Mesenchymal stem cell (in vitro differentiated cells and primary cell): ENCODE data around the gene PLD1.

Experiments
- DNase-seq: peaks from one replicate; pipeline ENCODE4 v3.0.0-alpha.2; 2013
- H2AFZ ChIP-seq: one replicate; pipeline ENCODE4 v1.6.1; 2013; ENCODE audit warnings: low read depth, mild to moderate bottlenecking, control low read depth, inconsistent platforms, low read length, moderate library complexity
- H2AK5ac ChIP-seq: 2 replicates; pipeline ENCODE4 v1.6.1; 2013; ENCODE audit warnings: low read length, moderate library complexity, mild to moderate bottlenecking, inconsistent platforms; ENCODE audit not compliant: severe bottlenecking
- H2BK120ac ChIP-seq: one replicate; pipeline ENCODE4 v1.6.1; 2013; ENCODE audit warnings: low read depth, mild to moderate bottlenecking, inconsistent platforms, low read length, moderate library complexity
- H2BK12ac ChIP-seq, 2 experiments: one replicate each; pipeline ENCODE4 v1.6.1; 2013; ENCODE audit warnings: inconsistent platforms in 2 of 2, low read length in 2 of 2, mild to moderate bottlenecking in 2 of 2, moderate library complexity in 2 of 2, control low read depth in 1 of 2
- H2BK15ac ChIP-seq: one replicate; pipeline ENCODE4 v1.6.1; 2013; ENCODE audit warnings: mild to moderate bottlenecking, low read depth, inconsistent platforms; ENCODE audit not compliant: poor library complexity, severe bottlenecking
- H2BK5ac ChIP-seq: 2 replicates; pipeline ENCODE4 v1.6.1; 2013; ENCODE audit warnings: low read depth, mild to moderate bottlenecking, low read length, control low read depth, inconsistent platforms; ENCODE audit not compliant: poor library complexity, severe bottlenecking
- H3K14ac ChIP-seq, 2 experiments: one replicate each; pipeline ENCODE4 v1.6.1; 2013; ENCODE audit warnings: inconsistent platforms in 2 of 2, low read length in 2 of 2, control low read depth in 1 of 2, mild to moderate bottlenecking in 1 of 2, moderate library complexity in 1 of 2
- H3K18ac ChIP-seq, 2 experiments: one replicate each; pipeline ENCODE4 v1.6.1; 2013; ENCODE audit warnings: inconsistent platforms in 2 of 2, low read length in 2 of 2, control low read depth in 1 of 2, low read depth in 1 of 2, mild to moderate bottlenecking in 1 of 2
- H3K23ac ChIP-seq, 2 experiments: one replicate each; pipeline ENCODE4 v1.6.1; 2013; ENCODE audit warnings: inconsistent platforms in 2 of 2, low read length in 2 of 2, mild to moderate bottlenecking in 2 of 2, moderate library complexity in 2 of 2, control low read depth in 1 of 2
- H3K27ac ChIP-seq: 2 replicates; pipeline ENCODE4 v1.5.1; 2013; ENCODE audit warnings: mild to moderate bottlenecking, moderate library complexity, low read length, control low read depth, inconsistent platforms; ENCODE audit not compliant: poor library complexity, severe bottlenecking
- H3K27me3 ChIP-seq, 2 experiments: 2 replicates each; pipeline versions ENCODE4 v1.6.1 to v1.7.0; 2013; ENCODE audit warnings: low read length in 2 of 2, mild to moderate bottlenecking in 2 of 2, moderate library complexity in 2 of 2, control low read depth in 1 of 2, inconsistent platforms in 1 of 2; ENCODE audit not compliant: control insufficient read depth in 1 of 2, insufficient read depth in 1 of 2
- H3K36me3 ChIP-seq, 2 experiments: 2 replicates each; pipeline versions ENCODE4 v1.6.1 to v1.7.0; 2013; ENCODE audit warnings: low read length in 2 of 2, control low read depth in 1 of 2, inconsistent platforms in 1 of 2, low read depth in 1 of 2, mild to moderate bottlenecking in 1 of 2; ENCODE audit not compliant: insufficient read depth in 2 of 2, control insufficient read depth in 1 of 2
- H3K4ac ChIP-seq, 2 experiments: one replicate each; pipeline ENCODE4 v1.6.1; 2013; ENCODE audit warnings: inconsistent platforms in 2 of 2, low read length in 2 of 2, mild to moderate bottlenecking in 2 of 2, moderate library complexity in 2 of 2, control low read depth in 1 of 2, low read depth in 1 of 2
- H3K4me1 ChIP-seq: 2 replicates; pipeline ENCODE4 v1.6.1; 2013; ENCODE audit warnings: low read depth, low read length, control low read depth; ENCODE audit not compliant: control insufficient read depth, insufficient read depth
- H3K4me2 ChIP-seq: 2 replicates; pipeline ENCODE4 v1.6.1; 2013; ENCODE audit warnings: low read length, mild to moderate bottlenecking, inconsistent platforms; ENCODE audit not compliant: poor library complexity, severe bottlenecking
- H3K4me3 ChIP-seq, 2 experiments: 2 replicates each; pipeline versions ENCODE4 v1.5.1 to v1.7.0; 2013; ENCODE audit warnings: low read length in 2 of 2, mild to moderate bottlenecking in 2 of 2, control low read depth in 1 of 2, low read depth in 1 of 2; ENCODE audit not compliant: insufficient read depth in 1 of 2
- H3K79me1 ChIP-seq: replicated peaks from 2 replicates; pipeline ENCODE4 v1.6.1; 2013; ENCODE audit warnings: mild to moderate bottlenecking, control low read depth, low read length, inconsistent platforms; ENCODE audit not compliant: poor library complexity, severe bottlenecking
- H3K9ac ChIP-seq: 2 replicates; pipeline ENCODE4 v1.7.0; 2013; ENCODE audit warnings: mild to moderate bottlenecking, low read length, moderate library complexity
- H3K9me3 ChIP-seq: 2 replicates; pipeline ENCODE4 v1.7.0; 2013; ENCODE audit warnings: mild to moderate bottlenecking, low read length; ENCODE audit not compliant: control insufficient read depth
- H4K8ac ChIP-seq: one replicate; pipeline ENCODE4 v1.6.1; 2013; ENCODE audit warnings: inconsistent platforms, mild to moderate bottlenecking, low read length, moderate library complexity
- H4K91ac ChIP-seq: one replicate; pipeline ENCODE4 v1.6.1; 2013; ENCODE audit warnings: mild to moderate bottlenecking, low read length, inconsistent platforms
- WGBS: methylation state at CpG from one replicate; pipeline ENCODE4 v1.1.7; 2013; ENCODE audit warnings: mixed read lengths; 5-methylcytosine and 5-hydroxymethylcytosine counted together

Gene PLD1

GRCh38 chr3:171711461-171712170 is 98.7 kb downstream of the PLD1 start:
- H4K8ac ChIP-seq, result no peak overlapping the region
- H2AFZ ChIP-seq, result no peak overlapping the region
- WGBS, result no CpG with 5 or more reads among the region's 3 CpGs

GRCh38 chr3:171710359-171710758 is 99.9 kb downstream of the PLD1 start:
- H3K4me2 ChIP-seq, result no peak overlapping the region
- no peak overlapping the region for H2AFZ ChIP-seq
- no peaks in the 10 kb centered on the region for H3K27me3 ChIP-seq
- 94% methylated on average over 17 of the region's 17 CpGs for WGBS
- peaks cover 5% of the 10 kb centered on the region for H3K9me3 ChIP-seq
- H2BK12ac ChIP-seq, result no peak overlapping the region
- H4K8ac ChIP-seq, result no peak overlapping the region
- H3K4me3 ChIP-seq, result no peak overlapping the region
- no peak overlapping the region for H2AK5ac ChIP-seq
- H2BK5ac ChIP-seq, result no peak overlapping the region
- H3K79me1 ChIP-seq, result no peaks in the 10 kb centered on the region
- H3K4ac ChIP-seq, result no peak overlapping the region
- peaks cover 2% of the 10 kb centered on the region for H3K4me1 ChIP-seq
- peak overlapping the region; percentile 11 for H4K91ac ChIP-seq
- no peak overlapping the region for H2BK15ac ChIP-seq
- no peak overlapping the region for H3K23ac ChIP-seq
- no peak for DNase-seq
- no peak overlapping the region for H3K18ac ChIP-seq
- H3K9ac ChIP-seq, result no peak overlapping the region
- no peak overlapping the region for H3K14ac ChIP-seq
- peaks cover 9 to 13% of the 10 kb centered on the region in 2 experiments for H3K36me3 ChIP-seq
- H2BK120ac ChIP-seq, result no peak overlapping the region
- no peak overlapping the region for H3K27ac ChIP-seq

More at GRCh38 chr3:171711461-171712170, 98.7 kb downstream of the PLD1 start:
- Histone ChIP-seq H3K4me1 (peaks cover 2% of the 10 kb centered on the region), H3K79me1 (no peaks in the 10 kb centered on the region), H4K91ac (no peak overlapping the region), H3K4me2 (no peak overlapping the region), H3K27ac (no peak overlapping the region), H2BK12ac (peak overlapping the region in 1 of 2 experiments; percentile 95), H3K23ac (no peak overlapping the region), H3K27me3 (no peaks in the 10 kb centered on the region), H2AK5ac (no peak overlapping the region), H3K9ac (no peak overlapping the region), H3K4me3 (no peak overlapping the region), H3K9me3 (peaks cover 18% of the 10 kb centered on the region), H3K18ac (peak overlapping the region; percentile 58 to 70), H3K36me3 (peaks cover 9 to 13% of the 10 kb centered on the region in 2 experiments), H3K4ac (no peak overlapping the region), H3K14ac (no peak overlapping the region), H2BK15ac (no peak overlapping the region), H2BK120ac (peak overlapping the region; percentile 61), H2BK5ac (no peak overlapping the region)
- DNase-seq, result peak; percentile 11

GRCh38 chr3:171704814-171705213 is 105.5 kb downstream of the PLD1 start:
- Histone ChIP-seq H2BK12ac (no peak overlapping the region), H3K9me3 (peaks cover 5% of the 10 kb centered on the region), H3K27me3 (no peaks in the 10 kb centered on the region), H3K27ac (no peak overlapping the region), H2AK5ac (no peak overlapping the region), H3K36me3 (peaks cover 4 to 6% of the 10 kb centered on the region in 2 experiments), H3K4ac (no peak overlapping the region), H2BK15ac (no peak overlapping the region), H4K91ac (peak overlapping the region; percentile 64), H3K9ac (no peak overlapping the region), H2BK5ac (no peak overlapping the region), H2BK120ac (no peak overlapping the region), H3K23ac (no peak overlapping the region), H3K79me1 (no peaks in the 10 kb centered on the region), H3K18ac (no peak overlapping the region), H4K8ac (no peak overlapping the region), H2AFZ (no peak overlapping the region), H3K4me2 (no peak overlapping the region), H3K4me1 (no peaks in the 10 kb centered on the region), H3K4me3 (no peak overlapping the region), H3K14ac (no peak overlapping the region)
- WGBS, result 88% methylated on average over 8 of the region's 8 CpGs
- DNase-seq, result no peak

- no peak overlapping the region for H2AK5ac ChIP-seq
- H3K4me3 ChIP-seq, result no peak overlapping the region
- H3K27ac ChIP-seq, result no peak overlapping the region
- no peak overlapping the region for H2BK120ac ChIP-seq
- no peak overlapping the region for H3K4ac ChIP-seq
- no peak overlapping the region for H3K14ac ChIP-seq
- H3K18ac ChIP-seq, result no peak overlapping the region
- H3K4me1 ChIP-seq, result no peaks in the 10 kb centered on the region
- no peaks in the 10 kb centered on the region for H3K27me3 ChIP-seq
- H3K23ac ChIP-seq, result no peak overlapping the region
- no peak overlapping the region for H2AFZ ChIP-seq
- peaks cover 3 to 6% of the 10 kb centered on the region in 2 experiments for H3K36me3 ChIP-seq
- peaks cover 5% of the 10 kb centered on the region for H3K9me3 ChIP-seq
- H2BK12ac ChIP-seq, result no peak overlapping the region
- H3K79me1 ChIP-seq, result no peaks in the 10 kb centered on the region
- H2BK5ac ChIP-seq, result no peak overlapping the region
- H3K9ac ChIP-seq, result no peak overlapping the region
- H2BK15ac ChIP-seq, result no peak overlapping the region
- no peak overlapping the region for H4K91ac ChIP-seq
- no peak overlapping the region for H3K4me2 ChIP-seq
- WGBS, result 21% methylated on average over 2 of the region's 2 CpGs
- DNase-seq, result peak; percentile 51
- H4K8ac ChIP-seq, result no peak overlapping the region
These were observed 106.3 kb downstream of the PLD1 start for GRCh38 chr3:171704002-171704401.
